Esophagus muscularis mucosa (tissue), 3 donors: ENCODE measurements around the gene HOXD9.

Experiments used
- CTCF ChIP-seq, 3 experiments: fragments of 200-600 bp in 2 of 3; fragments of 450-650 bp in 1 of 3; sonication (generic) in 2 of 3; IDR thresholded peaks; one replicate each; pipeline ENCODE4 v1.5.1; 2017 to 2019; ENCODE audit warnings: antibody characterized with exemption in 3 of 3, mild to moderate bottlenecking in 2 of 3, moderate library complexity in 1 of 3
- POLR2A ChIP-seq: fragments of 450-650 bp; IDR thresholded peaks from one replicate; pipeline ENCODE4 v1.6.1; 2017; ENCODE audit warnings: antibody characterized with exemption, moderate library complexity, mild to moderate bottlenecking, low read depth

- no peak for TF ChIP-seq POLR2A
- no peak for TF ChIP-seq CTCF (IDR thresholded peaks at IDR 0.05)
These were observed 28.6 kb upstream of the HOXD9 start for GRCh38 chr2:176093898-176094249.
